NCI-H2107 treated with DMSO at 0.1 percent for 48 hours (cell line): ENCODE results near the gene NAT16.
A peak's percentile ranks its signal among the peaks of the same experiment; 100 is the strongest.

Experiments used
- DNase-seq: peaks from one replicate; lab custom pipeline; 2025; ENCODE audit not compliant: unreplicated experiment; lab: John Stamatoyannopoulos, UW

Gene NAT16

DNA sequence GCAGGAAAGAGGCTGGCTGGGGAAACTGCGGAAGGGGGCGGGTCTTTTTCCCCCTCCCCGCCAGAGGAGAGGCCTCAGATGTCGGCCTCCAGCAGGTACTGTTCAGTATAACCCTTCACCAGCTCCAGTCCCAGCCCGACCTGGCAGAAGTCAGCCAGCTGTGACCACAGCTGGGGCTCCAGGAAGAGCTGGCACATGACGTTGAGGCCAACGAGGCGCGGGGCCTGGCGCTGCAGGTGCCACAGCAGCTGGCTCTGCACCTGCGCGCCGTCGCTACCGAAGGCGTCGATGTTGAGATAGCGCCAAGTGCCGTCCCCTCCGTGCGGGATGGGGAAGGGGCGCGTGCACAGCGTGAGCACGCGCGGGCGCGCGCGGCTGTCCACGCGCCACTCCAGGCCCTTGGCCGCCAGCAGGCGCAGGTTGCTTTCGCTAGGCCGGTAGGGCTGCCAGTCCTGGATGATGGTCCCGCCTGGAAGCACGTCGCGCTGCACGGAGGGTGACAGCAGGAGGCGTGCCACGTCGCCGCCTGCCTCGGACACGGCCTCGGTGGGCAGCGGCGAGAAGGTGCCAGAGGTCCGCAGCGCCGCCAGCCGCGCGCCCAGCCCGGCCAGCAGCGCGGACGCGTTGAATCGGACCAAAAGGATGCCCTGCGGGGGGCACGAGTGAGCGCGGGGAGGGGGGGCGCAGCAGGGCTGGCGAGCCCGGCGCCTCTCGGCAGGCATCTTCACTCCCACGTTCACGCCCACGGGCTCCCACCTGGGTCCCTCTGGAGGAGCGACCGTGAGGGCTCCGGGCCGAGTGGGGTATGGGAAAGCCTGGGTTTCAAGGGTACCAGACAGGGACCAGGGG, 7.9 kb downstream of the NAT16 start:
- peak; percentile 30 for DNase-seq

DNA sequence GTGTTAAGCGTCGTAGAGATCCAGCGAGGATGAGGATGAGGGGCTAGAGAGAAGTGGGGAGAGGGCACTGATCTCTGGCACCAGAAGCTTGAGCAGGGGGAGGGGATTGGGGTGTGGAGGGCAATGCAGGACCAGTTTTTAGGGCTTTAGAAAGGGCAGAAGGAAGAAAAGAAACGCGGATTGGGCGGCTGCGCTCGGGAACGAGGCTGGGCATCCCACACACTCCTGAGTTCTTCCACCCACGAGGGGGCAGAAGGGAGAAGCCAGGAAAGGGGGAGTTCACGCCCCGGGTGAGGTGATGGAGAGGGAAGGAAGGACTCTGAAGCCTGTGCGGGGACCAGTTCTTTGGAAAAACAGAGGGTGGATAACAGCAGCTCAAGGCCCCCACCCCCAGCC, 8.7 kb downstream of the NAT16 start:
- no peak for DNase-seq

DNA sequence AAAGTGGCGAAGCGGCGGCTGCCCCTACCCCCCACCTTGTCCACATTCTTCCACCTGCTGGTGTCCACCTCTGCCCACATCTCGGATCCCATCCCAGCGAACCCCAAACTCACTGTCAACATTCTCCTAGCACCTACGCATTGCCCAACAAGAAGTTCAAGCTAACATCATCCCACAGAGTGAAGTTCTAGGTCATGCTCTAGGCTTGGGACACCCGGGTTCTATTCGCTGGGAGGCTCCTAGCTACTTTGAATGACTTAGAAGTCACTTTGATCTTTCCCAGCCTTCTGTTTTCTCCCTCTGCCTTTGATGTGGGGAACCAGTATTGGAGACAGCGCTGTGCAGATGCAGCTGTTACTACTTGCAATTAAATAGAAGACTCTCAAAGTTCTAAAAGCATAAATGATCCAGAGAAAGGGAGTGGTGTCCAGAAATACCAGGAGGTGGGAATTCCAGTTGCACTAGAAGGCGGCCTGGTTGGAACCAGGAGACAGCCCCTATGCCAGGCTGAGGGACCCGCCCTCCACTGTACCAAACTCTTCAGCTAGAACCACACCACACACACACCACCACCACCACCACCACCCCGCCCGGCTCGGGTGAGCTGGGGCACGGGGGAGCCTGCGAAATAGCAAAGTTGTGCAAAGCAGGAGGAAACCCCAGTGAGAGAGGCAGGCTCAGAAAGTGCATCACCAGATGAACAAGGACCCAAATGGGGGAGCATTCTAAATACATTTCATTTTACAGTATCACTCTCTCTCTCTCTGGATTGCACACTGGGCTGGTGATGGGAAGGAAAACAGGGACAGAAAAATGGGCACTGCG, 9.3 kb downstream of the NAT16 start:
- no peak for DNase-seq

DNA sequence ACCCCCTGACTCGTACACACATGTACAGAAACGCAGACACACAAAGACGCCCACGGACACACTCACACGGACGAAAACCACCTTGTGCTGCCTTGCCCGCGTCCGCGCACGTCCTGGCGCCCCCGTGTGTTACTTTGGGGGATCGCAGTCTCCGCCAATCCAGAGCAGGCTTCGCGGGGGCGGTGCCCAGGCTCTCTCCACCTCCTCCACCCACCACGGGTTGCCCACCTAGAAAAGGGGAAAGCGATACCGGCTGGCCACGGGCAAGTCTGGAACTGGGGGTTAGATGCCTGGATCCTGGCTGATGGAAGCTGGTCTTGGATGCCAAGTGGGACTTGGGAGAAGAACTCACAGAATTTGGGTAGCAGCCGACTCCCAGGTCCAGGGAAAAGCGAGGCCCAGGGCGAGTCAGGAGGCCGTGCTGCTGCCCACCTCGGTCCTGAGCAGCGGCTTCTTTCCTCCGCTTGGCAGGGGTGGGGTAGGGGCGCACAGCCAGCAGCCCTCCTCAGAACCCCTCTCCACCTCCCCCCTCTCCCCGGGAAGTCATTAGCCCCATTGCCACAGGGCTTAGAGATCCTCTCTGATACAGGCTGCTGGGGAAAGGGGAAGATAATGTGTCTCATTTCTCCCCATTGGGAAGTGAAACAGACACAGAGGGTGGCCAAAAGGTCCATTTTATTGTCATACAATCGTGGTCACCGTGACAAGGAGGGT, 10.1 kb downstream of the NAT16 start:
- DNase-seq, result no peak

DNA sequence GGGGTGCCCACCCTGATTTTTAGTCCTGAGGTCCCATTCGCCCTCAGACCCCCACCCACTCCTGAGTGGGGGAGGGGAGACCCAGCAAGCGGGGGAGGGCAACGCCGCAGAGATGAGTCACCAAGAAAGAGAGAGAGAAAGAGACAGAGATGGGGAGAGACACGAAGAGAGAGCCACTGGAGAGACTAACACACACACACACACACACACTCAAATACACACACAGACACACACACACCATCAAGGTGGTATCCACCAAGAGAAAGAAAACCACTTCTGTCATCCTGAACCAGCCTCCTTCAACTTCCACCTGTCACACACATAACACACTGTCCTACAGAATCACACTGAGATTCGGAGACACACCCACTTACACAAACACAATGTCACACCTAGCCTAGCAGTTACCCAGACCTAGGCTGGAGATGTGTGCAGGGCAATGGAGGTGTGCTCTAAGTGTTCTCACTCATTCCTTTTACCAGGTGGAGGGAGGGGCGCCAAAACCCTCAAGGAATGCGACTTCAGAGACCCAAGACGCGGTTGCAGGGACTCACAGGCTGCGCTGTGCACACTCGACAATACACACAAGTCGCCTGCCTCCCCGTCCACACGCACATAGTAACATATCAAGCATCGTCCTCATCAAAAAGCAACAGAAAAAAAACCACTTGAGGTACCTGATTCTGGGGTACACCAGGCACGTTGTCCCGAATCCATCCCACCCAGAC, 10.8 kb downstream of the NAT16 start:
- DNase-seq, result no peak

DNA sequence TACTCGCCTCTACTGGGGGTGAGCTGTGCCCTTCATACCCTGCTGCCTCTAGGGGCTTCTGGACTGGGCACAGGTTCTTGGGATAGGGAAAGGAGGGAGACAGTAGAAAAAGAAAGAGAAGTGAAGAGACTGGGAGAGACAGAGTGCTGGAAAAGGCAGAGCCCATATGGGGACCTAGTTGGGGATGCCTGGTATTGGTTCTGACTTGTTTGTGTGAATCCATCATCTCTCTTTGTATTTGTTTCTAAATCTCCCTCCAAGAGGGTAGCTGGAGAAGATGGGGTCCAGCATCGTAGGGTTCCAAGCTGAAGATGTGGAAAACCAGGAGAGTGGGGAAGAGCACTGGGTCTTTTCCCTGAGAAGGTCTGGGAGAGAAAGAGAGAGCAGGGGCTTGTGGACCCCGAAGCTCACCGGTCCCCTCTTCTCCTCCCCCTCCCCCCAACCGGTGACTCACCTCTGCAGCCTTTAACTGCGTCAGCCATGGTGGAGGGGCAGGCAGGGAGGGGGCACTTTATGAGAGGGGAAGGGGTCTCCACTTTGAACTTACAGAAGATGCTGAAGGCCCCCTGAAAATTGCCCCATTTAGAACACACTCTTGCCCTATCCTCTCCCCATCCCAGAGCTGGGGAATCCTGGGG, 11.6 kb downstream of the NAT16 start:
- no peak for DNase-seq

DNA sequence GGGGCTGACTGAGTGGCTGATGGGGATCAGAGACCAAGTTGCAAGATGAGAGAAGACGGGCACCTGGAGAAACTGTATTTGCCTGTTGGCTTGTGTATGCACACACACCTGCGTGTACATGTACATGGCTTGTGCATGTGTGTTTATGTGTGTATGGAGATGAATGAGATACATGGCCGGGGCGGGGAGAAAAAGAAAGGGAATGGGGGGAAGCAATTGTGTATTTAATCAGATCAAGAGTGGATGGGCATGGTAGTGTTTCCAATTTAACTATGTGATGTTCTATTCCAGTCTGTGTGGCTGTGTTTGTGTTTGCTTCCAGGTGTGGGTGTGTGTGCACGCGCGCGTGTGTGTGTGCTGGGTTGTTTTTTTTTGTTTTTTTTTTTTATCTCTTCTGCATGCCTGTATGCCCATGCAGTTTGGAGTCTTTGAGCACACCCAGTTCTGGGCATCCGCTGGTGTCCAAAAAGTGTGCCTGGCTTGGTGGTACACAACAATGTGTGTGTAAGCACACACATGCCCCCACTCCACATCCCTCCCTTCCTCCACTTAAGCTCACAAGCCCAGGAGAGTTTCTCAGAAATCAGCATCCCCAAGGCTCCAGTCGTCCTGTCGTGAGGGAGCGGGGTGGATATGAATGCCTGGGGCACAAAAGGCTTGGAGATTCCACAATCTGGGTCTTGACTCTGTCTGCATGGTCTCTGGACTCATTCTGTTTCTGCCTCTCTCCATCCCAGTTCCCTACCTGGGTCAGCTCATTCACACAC, 12.3 kb downstream of the NAT16 start:
- DNase-seq, result no peak

DNA sequence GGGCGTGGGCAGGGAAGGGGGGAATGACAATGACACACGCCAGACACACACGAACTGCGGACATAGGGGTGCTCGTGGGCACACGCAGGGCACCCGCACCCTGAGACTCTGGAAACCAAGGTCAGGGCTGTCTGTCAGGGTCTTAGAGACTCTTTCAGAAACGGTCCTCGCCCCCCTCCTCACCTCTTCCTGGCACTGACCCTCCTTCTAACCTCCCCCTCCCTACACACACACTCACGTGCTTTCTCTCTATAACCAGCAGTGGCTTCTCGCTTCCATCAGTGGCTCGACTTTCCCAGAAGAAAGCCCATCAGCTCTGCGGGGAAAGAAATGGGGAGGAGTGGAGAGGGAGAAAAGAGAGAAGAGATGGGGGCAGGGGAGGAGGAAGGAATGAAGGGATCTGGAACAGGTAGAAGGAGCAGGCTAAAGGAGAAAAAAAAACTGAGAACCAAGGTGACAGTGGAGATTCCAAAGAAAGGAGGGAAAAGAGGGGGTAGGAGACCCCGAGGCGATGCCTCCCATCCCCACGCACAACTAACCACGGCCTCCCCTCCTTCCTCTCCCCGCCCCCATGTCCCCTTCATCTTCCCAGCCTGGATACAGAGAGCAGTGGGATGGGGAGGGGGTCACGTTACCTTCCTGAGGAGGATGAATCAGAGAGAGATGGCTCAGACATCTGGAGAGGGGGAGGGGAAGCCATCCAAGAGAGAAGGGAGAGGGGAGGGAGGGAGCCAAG, 13.0 kb downstream of the NAT16 start:
- DNase-seq, result no peak

DNA sequence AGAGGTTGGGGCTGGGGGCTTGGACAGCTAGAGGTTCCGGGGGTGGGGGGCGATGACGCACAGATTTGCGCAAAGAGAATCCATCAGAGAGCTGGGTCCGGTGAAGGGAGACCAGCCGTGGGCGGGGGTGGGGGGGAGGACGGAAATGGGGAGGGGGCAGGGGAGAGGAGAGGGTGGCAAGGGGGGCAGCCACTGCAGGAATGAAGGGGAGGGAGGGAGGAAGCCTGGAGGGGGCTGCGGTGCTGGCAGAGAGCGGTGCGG, 13.5 kb downstream of the NAT16 start:
- DNase-seq, result no peak

DNA sequence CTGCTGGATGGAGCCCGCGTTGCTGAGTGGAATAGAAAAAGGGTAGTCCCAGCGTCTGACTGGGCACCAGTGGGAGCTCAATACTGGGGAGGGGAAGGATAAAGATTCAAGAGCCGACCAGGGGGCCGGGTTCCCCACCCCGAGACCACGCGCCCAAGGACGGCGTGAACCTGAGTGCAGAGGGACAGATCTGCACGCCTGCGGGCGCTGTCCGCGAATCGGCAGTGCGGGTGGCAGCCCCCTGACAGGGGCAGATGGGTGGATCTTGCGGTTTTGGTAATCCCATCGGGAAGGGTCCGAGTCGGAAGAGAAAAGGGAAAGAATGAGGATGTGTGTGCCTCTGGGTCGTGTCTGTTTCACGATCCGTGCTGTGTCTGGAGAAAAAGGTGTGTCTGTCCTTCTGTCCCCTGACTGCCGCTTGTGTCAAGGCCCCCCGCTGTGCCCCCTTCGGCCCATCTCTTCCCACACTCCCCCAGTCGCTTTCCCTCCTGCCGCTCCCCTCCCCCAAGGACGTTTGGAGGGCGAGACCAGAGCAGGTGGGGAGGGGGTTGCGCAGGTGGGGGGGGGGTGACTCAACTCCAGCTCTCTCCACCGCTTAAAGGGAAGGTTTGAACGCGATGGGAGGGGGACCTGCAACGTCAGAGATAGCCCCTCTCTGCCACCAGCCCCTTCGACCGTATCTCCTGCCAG, 14.0 kb downstream of the NAT16 start:
- no peak for DNase-seq

DNA sequence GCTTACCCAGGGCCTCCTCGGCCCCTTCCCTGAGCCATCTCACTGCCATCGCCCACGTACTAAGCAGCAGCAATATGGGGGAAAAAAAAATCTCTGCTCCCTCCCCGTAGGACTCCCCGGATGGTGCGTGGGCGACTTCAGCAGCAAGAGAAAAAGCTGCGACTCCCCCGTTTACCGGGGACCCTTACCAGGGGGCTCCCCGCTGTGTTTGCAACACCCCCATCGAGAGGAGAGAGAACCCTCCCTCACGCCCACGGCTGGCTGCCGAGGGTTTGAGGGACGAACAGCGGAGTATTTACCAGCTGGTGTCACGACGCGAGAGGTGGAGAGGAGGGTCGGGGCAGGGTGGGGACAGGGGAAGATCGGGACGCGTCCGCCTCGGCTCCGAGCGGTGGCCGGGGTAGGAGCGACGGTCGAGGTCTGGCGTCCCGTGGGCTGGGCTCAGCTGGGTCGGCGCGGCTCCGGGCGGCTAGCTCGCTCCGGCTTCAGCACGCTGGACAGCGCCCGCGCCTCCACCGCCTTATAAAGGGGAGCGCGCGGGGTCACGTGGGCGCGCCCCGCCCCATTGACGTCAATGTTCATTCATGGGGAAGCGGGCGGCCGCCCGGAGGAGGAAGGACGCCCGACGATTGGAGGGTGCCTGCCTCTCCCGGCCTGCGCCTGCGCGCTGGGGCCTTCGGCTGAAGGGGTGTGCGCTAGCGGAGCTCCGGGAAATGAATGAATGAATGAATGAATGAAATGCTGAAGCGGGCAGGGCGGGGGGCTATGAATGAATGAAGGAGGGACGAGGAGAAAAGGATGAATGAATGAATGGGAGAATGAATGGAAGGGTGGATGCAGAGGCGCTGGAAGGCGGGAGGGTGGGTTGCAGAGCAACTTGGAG, 14.8 kb downstream of the NAT16 start, which contains the start of gene VGF:
Gene VGF, minus strand, starts transcription at position 495 of the 883 bp plus-strand sequence. CDS start 726 bp downstream, outside the sequence.
- DNase-seq, result peak; percentile 75

DNA sequence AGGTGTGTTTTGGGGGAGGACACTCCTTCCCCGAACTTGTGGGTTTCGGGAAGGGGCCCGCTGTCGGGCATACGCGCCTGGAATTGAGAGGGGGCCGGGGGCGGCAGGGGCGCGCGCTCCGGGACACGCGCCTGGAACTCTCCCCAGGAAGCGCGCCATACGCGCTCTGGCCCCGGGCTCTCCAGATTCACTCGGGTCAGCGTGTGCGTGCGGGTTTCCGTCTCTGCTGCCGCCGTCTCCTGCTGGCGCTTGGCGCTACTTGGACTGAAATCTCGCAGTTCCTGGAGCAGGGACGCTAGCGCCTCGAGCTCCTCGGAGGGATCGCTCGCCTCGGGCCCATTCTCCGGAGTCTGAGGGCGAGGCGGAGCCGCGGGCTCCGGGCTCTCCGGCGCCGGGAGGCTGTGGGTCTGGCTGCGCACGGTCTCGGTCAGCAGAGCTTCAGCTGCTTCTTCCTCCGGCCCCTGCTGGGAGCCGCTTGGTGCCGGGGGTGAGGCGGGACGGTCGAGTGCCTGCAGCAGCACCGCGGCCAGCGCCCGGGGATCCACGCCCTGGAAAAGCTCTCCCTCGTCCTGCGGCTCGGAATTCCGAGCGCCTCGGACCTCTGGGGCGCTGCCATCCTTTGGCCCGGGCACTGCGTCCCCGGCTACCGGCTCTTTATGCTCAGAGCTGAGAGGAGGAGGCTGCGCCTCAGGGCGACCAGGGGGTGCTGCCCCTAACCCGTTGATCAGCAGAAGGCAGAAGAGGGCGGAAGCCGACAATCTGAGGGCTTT, 15.8 kb downstream of the NAT16 start:
- DNase-seq, result no peak

DNA sequence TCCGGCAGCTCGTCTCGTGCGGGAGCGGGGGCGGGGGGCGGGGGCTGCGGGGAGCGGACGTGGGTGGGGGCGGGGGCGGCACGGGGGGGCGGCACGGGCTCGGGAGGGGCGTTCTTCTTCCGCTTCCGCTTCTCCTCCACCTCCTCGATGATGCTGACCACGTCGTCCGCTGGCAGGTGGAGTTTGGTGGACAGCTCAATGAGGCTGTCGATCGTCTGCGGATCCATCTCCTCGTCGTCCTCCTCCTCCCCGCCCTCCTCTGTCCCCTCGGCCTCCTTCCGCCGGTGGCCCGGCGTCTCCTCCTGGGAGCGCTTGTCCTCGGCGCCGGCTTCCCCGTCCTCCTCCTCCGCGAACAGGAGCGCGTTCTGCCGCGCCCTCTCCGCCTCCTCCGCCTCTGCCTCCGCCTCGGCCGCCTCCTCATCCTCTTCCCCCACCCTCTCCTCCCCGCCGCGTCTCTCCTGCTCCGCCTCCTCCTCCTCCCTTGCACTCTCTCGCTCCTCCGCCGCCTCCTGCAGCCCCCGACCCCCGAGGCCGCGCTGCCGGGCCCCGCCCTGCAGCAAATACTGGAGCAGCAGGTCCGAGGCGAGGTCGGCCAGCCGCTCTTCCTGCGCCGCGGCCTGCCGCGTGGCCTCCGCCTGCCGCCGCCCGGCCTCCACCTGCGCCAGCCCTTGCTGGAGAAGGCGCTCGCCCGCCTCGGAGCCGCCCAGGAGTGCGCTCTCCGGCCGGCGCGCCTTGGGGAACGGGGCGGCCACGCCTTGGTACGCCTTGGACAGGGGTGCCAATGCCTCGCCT, 16.6 kb downstream of the NAT16 start:
- DNase-seq, result no peak

DNA sequence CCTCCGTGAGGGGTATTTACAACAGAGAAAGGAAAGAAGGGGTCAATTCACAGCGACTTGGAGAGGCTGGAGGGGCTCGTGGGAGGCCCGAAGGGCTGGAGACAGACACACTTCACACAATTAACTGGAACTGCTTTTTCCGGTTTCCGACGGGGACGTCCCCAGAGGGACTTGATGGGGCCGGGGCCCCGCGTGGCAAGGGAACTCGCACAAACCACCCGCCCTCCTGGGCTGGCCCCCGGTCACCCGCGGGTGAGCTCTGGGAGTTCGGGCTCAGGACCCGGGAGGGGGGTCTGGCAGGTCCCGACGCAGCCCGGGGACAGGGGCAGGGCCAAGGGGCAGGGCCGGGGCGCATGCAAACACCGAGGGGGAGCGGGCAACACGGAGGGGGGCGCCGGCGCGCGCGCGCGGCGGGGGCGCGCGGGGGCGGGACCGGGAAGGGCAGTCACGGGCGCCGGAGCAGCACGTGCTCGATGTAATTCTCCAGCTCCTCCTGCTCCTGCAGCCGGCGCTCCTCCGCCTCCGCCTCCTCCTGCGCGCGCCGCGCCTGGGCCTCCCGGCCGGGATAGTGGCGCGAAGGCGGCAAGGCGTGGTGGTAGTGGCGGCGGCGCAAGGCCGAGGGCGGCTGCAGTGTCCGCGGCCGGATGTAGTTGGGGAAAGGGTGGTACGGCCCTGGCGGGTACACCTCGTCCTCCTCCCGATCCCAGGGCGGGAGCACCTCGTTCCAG, 17.4 kb downstream of the NAT16 start:
- no peak for DNase-seq

DNA sequence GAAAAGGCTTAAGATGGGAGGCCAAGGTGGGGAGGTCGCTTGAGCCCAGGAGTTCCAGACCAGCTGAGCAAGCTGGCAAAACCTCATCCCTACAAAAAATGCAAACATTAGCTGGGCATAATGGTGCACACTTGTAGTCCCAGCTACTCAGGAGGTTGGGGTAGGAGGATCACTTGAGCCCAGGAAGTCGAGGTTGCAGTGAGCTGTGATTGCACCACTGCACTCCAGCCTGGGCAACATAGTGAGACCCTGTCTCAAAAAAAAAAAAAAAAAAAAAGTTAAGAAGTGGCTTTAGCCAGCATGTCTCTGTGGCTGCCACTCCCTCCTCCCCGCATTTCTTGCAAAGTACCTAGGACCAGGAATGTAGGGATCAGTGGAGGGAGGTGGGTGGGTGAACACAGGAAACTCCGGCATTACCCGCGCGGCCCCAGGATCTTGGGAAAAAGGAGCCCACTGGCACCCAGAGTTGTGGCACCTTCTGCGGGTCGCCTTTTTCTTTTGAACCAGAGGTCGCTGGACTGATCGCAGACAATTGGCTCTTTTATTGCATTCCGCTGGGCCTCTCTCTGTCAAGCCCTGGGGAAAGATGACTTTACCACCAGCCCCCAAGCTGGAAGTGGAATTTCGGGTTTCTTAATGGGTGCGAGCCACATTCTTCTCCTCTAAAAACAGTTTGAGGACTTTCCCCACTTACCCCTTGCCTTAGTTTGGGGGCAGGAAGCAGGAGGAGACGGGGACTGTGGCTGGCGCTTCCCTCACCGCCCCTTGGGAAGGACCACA, 18.2 kb downstream of the NAT16 start:
- DNase-seq, result no peak
